Measurements from ENCODE around the gene UEVLD.
"Not testable (repeated sequence)": the region's sequence is repeated elsewhere in the genome, so short reads cannot be mapped to it uniquely, and the experiment has no call there.

The UEVLD gene

GRCh38 chr11:18588297-18589252 lies at the start of gene UEVLD:
Gene UEVLD (minus strand): TSS chr11:18588734. CDS start chr11:18588654, 80 bp downstream.
- DNase-seq, result no peak

- DNase-seq, result peak; percentile 93
Measured at GRCh38 chr11:18634140-18635032, 45.9 kb upstream of the UEVLD start, which contains the start of gene SPTY2D1. Gene SPTY2D1 (minus strand): TSS chr11:18634342. CDS start chr11:18634257, 85 bp downstream.

DNA sequence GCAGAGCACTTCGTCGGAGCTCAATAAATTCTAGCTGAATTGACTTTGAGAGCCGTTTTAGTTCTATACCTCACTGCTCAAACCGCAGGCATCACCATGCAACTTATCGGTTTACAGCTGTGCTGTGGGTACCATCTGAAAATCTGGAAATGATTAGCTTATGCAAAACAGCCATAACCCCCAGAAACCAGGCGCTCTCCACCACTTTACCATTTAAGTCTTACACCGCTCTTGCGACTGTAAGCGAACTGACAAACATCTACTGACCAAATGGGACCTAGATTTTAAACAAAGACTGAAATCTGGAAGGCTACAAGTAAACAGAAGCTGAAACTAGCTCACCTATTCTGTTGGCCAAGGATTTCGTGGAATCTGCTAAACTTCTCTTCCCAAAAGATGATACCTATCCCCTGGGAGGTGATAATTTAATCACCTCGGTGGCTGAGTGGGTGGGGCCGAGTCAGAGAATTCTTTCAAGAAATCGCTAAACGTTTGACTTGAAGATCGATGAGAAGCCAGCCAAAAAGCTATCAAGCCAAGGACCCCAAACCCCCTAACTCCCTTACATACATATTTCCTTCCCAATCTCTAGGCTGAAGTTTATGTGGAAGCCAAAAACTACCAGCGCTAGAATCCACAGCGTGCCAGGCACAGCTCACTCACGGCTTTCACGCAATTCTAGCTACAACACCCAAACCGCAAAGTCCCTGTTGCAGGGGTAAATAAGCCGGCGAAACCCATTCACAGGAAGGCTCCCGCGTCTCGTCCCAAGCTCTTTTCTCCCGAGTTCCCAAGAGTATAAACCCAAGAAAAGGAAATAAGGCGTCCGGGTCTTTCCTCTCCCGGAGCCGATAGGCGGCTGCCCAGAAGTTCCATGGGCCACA lies 45.0 kb upstream of the UEVLD start:
- no peak for DNase-seq

GRCh38 chr11:18632841-18633240 lies 44.3 kb upstream of the UEVLD start:
- DNase-seq, result no peak

- no peak for DNase-seq
Measured at GRCh38 chr11:18624161-18624560, 35.6 kb upstream of the UEVLD start.

GRCh38 chr11:18623707-18624106 lies 35.2 kb upstream of the UEVLD start:
- no peak for DNase-seq

- no peak for DNase-seq
Measured at GRCh38 chr11:18618342-18619025, 29.9 kb upstream of the UEVLD start.

DNA sequence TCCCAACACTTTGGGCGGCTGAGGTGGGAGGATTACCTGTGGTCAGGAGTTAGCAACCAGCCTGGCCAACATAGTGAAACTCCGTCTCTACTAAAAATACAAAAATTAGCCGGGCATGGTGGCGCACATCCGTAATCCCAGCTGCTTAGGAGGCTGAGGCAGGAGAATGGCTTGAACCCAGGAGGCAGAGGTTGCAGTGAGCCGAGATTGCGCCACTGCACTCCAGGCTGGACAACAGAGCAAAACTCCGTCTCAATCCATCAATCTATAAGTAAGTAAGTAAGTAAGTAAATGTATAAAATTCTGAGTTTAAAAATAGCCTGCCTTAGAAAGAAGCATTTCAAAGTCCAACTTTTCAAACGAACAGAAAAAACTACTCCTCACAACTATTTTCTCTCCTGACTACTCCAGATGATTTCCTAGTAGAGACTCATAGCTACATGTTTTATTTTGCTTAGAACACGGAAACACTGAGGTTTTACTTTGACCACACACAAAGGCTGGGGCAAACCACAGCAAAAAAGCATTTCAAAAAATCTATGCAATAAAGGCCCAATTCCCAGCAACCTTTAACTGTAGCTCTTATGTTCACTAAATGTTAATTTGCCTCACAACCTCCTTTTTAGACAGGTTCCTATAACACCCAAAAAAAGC lies 29.3 kb upstream of the UEVLD start:
- no peak for DNase-seq

GRCh38 chr11:18615628-18616392 lies 27.3 kb upstream of the UEVLD start:
- no peak for DNase-seq

DNA sequence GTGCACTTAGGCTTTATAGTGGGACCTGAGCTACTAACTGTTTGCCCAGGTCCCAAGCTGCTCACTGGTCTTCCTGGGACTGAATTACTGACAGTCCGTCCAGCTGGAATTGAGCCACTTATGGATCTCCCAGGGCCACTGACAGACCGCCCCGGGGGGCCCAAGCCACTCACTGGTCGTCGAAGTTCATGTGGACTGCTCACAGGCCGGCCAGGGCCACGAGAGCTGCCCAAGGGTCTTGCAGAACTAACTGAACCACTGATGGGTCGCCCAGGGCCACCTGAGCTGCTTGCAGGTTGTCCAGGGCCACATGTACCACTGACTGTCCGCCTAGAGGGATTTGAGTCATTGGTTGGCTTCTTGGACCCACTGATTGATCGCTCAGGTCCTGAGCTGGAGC lies 26.1 kb upstream of the UEVLD start:
- DNase-seq, result no peak

- no peak for DNase-seq
Measured at GRCh38 chr11:18612394-18612793, 23.9 kb upstream of the UEVLD start.

GRCh38 chr11:18611196-18611595 lies 22.7 kb upstream of the UEVLD start:
- DNase-seq, result no peak

DNA sequence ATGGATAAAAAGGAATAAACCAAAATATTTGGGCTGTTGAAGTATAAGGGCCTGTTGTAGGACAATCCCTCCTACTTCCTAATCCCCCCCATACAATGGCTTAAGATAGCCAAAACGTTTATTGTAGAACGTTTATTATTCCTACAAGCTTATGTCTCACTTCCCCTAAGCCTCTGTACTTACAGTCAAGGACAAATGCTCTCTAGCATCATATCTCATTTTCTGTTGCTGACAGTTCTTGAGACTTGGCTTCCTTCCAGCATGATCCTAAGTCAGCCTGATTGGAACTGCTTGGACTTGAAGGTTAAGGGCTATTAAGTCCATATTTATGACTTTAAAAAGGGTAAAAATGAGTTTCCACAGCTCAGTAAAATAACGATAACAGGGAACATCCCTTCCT lies 19.8 kb upstream of the UEVLD start:
- no peak for DNase-seq

DNA sequence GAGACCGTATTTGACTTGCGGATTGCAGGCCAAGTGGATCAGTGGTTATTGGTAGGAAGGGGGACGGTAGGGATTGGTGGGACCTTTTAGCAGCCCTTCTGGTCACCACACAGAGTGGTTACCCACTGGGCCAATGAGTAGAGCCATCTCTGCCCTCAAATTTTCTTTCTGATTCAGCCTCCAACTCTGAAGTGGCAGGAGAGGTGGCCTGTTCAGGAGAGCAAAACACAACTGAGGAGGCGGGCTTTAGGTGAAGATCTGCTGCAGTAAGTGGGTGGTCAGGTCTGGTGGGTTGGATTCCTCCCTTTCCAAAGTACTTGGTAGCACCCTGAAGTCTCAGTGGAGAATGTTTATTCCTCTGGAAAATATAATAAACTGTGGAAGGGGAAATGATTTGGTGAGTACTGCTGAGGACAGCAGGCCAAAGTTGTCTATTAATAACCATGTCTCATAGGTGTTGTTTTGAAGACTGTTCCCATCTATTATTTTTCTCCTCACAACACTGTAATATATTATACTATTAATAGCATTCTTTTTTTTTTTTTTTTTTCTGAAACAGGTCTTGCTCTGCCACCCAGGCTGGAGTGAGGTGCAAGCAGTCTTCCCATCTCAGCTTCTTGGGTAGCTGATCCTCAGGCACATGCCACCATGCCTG lies 12.5 kb upstream of the UEVLD start:
- no peak for DNase-seq

GRCh38 chr11:18599739-18600230 lies 11.3 kb upstream of the UEVLD start, which contains the start of gene MISFA:
Gene MISFA (plus strand): TSS chr11:18599789. CDS start chr11:18599929, 140 bp downstream.
- DNase-seq, result no peak

DNA sequence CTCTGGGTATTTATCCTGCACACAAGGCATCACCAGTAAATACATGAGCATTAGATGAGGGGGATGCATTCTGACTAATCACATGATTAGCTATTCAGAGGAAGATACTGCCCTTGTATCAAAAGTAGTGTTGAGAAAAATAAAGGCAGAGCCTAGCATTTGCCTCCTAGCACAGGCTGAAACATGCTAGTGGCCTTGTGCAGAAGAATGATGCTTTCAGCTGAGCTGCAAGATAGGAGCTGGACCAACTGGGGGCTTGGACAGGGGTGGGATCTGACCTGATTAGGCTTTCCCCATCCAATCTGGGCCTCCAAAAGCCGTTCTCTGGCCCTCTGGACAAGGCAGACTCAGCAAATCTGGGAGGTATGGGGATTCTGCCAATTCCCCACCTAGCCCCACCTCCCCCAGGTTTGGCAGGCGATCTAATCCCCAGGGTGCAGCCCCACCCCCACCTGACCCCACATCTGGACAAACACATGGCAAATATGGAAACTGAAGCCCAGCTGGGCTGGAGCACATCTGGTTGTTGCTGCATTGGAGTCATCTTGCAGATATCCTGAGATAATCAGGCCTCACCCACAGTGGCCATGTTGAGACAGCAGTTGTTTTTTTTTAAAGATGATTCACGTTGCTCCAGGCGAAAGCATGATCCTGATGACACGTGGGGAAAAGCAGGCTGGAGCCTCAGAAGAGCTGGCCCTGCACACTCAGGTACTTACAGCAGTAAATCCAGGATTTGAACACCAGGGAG lies 6.6 kb upstream of the UEVLD start:
- no peak for DNase-seq

- not testable (repeated sequence) for DNase-seq
Measured at GRCh38 chr11:18594088-18594487, 5.6 kb upstream of the UEVLD start.

- no peak for DNase-seq
Measured at GRCh38 chr11:18590571-18590970, 2.0 kb upstream of the UEVLD start.

GRCh38 chr11:18581825-18582224 lies 6.7 kb downstream of the UEVLD start:
- DNase-seq, result no peak
